MM.1S (cell line): Measurements from ENCODE around the gene SEMA3D.

Source experiments
- DNase-seq: peaks from one replicate; pipeline ENCODE4 v3.0.0-alpha.2; 2015
- H2AFZ ChIP-seq: fragments of 300-600 bp; sonication (generic); 2 replicates; pipeline ENCODE4 v1.6.0; 2016; ENCODE audit warnings: antibody characterized with exemption, low read length
- H3F3A ChIP-seq: fragments of 300-600 bp; sonication (generic); 2 replicates; pipeline ENCODE4 v1.6.1; 2016; ENCODE audit warnings: mild to moderate bottlenecking, antibody characterized with exemption, low read length, moderate library complexity, mixed read lengths; ENCODE audit not compliant: insufficient read depth
- H3K27ac ChIP-seq: fragments of 300-600 bp; sonication (generic); 2 replicates; pipeline ENCODE4 v1.5.1; 2016; ENCODE audit warnings: mild to moderate bottlenecking, low read length
- H3K27me3 ChIP-seq: fragments of 300-600 bp; sonication (generic); replicated peaks from 2 replicates; pipeline ENCODE4 v1.6.0; 2016; ENCODE audit warnings: low read length; ENCODE audit not compliant: insufficient read depth
- H3K36me3 ChIP-seq: fragments of 300-600 bp; sonication (generic); replicated peaks from 2 replicates; pipeline ENCODE4 v1.6.1; 2016; ENCODE audit warnings: mild to moderate bottlenecking, low read length, mixed read lengths; ENCODE audit not compliant: insufficient read depth
- H3K4me1 ChIP-seq: fragments of 300-600 bp; sonication (generic); 2 replicates; pipeline ENCODE4 v1.6.1; 2016; ENCODE audit warnings: low read length, mixed read lengths
- H3K4me2 ChIP-seq: fragments of 300-600 bp; sonication (generic); 2 replicates; pipeline ENCODE4 v1.6.0; 2016; ENCODE audit warnings: low read depth, low read length
- H3K4me3 ChIP-seq: fragments of 300-600 bp; sonication (generic); 2 replicates; pipeline ENCODE4 v1.5.1; 2016; ENCODE audit warnings: low read length, mixed read lengths
- H3K79me2 ChIP-seq: fragments of 300-600 bp; sonication (generic); 2 replicates; pipeline ENCODE4 v1.6.1; 2016; ENCODE audit warnings: mixed run types, low read length, mixed read lengths
- H3K9ac ChIP-seq: fragments of 300-600 bp; sonication (generic); 2 replicates; pipeline ENCODE4 v1.6.1; 2016; ENCODE audit warnings: low read length, mixed read lengths
- H3K9me2 ChIP-seq: fragments of 300-600 bp; sonication (generic); replicated peaks from 2 replicates; pipeline ENCODE4 v1.6.1; 2016; ENCODE audit warnings: mild to moderate bottlenecking, low read length, mixed read lengths; ENCODE audit not compliant: insufficient read depth
- H3K9me3 ChIP-seq: fragments of 300-600 bp; sonication (generic); replicated peaks from 2 replicates; pipeline ENCODE4 v1.6.1; 2016; ENCODE audit warnings: mild to moderate bottlenecking, low read length, mixed read lengths; ENCODE audit not compliant: insufficient read depth
- H4K20me1 ChIP-seq: fragments of 300-600 bp; sonication (generic); 2 replicates; pipeline ENCODE4 v1.6.1; 2016; ENCODE audit warnings: mild to moderate bottlenecking, low read length, moderate library complexity, mixed read lengths; ENCODE audit not compliant: insufficient read depth
- CTCF ChIP-seq: fragments of 300-600 bp; sonication (generic); IDR thresholded peaks from 2 replicates; pipeline ENCODE4 v1.5.1; 2016; ENCODE audit warnings: antibody characterized with exemption, low read length, mixed read lengths
- EZH2 ChIP-seq: fragments of 300-600 bp; sonication (generic); optimal IDR thresholded peaks from 2 replicates; pipeline ENCODE3; 2017; ENCODE audit warnings: low read depth, mild to moderate bottlenecking, antibody characterized with exemption, low read length, mixed read lengths
- EZH2phosphoT487 ChIP-seq: fragments of 300-600 bp; sonication (generic); IDR thresholded peaks from 2 replicates; pipeline ENCODE4 v1.6.1; 2018; ENCODE audit warnings: antibody characterized with exemption, low read length

Gene SEMA3D

GRCh38 chr7:85023066-85023712, 163.7 kb downstream of the SEMA3D start:
- H3K4me2 ChIP-seq, result no peak overlapping the region
- no peak for TF ChIP-seq EZH2phosphoT487
- TF ChIP-seq CTCF, result peak; percentile 59
- no peak overlapping the region for H3K9ac ChIP-seq
- H3K4me3 ChIP-seq, result no peak overlapping the region
- no peaks in the 10 kb centered on the region for H3K9me3 ChIP-seq
- H4K20me1 ChIP-seq, result no peaks in the 10 kb centered on the region
- H3K36me3 ChIP-seq, result no peaks in the 10 kb centered on the region
- H2AFZ ChIP-seq, result no peak overlapping the region
- no peaks in the 10 kb centered on the region for H3K9me2 ChIP-seq
- peak; percentile 58 for DNase-seq
- H3K4me1 ChIP-seq, result peaks cover 18% of the 10 kb centered on the region
- H3K27me3 ChIP-seq, result no peaks in the 10 kb centered on the region
- H3K27ac ChIP-seq, result no peak overlapping the region
- H3K79me2 ChIP-seq, result no peaks in the 10 kb centered on the region
- peaks cover 14% of the 10 kb centered on the region for H3F3A ChIP-seq

GRCh38 chr7:85022064-85022697, 164.7 kb downstream of the SEMA3D start:
- Histone ChIP-seq H3K4me1 (peaks cover 18% of the 10 kb centered on the region), H3K79me2 (no peaks in the 10 kb centered on the region), H3K9me2 (no peaks in the 10 kb centered on the region), H2AFZ (no peak overlapping the region), H3K9ac (no peak overlapping the region), H3K9me3 (no peaks in the 10 kb centered on the region), H3K4me3 (no peak overlapping the region), H3F3A (peaks cover 14% of the 10 kb centered on the region), H4K20me1 (no peaks in the 10 kb centered on the region), H3K36me3 (no peaks in the 10 kb centered on the region), H3K27ac (no peak overlapping the region), H3K4me2 (no peak overlapping the region), H3K27me3 (no peaks in the 10 kb centered on the region)
- no peak for TF ChIP-seq EZH2phosphoT487
- no peak for TF ChIP-seq EZH2
- no peak for TF ChIP-seq CTCF
- no peak for DNase-seq

- TF ChIP-seq CTCF (peak; percentile 43), EZH2 (no peak)
- DNase-seq, result no peak
- Histone ChIP-seq H4K20me1 (no peaks in the 10 kb centered on the region), H3K36me3 (no peaks in the 10 kb centered on the region), H3K9me3 (no peaks in the 10 kb centered on the region), H3F3A (peaks cover 14% of the 10 kb centered on the region), H3K9me2 (no peaks in the 10 kb centered on the region), H3K79me2 (no peaks in the 10 kb centered on the region), H3K27ac (no peak overlapping the region), H2AFZ (no peak overlapping the region), H3K9ac (no peak overlapping the region), H3K4me2 (no peak overlapping the region), H3K4me3 (no peak overlapping the region), H3K27me3 (no peaks in the 10 kb centered on the region), H3K4me1 (peaks cover 14% of the 10 kb centered on the region)
These were observed 165.7 kb downstream of the SEMA3D start for GRCh38 chr7:85021101-85021704.
